Astrocyte of the spinal cord (primary cell): ENCODE measurements around the gene HNMT.
A peak's percentile ranks its signal among the peaks of the same experiment; 100 is the strongest.

Experiments used
- DNase-seq: peaks from one replicate; pipeline ENCODE4 v3.0.0; 2011; ENCODE audit warnings: low read depth, low spot score
- H3K4me3 ChIP-seq: 2 replicates; pipeline ENCODE4 v1.5.1; 2011; ENCODE audit warnings: low read depth, mild to moderate bottlenecking, low read length, moderate library complexity
- CTCF ChIP-seq: IDR thresholded peaks from 2 replicates; pipeline ENCODE4 v1.5.1; 2012; ENCODE audit warnings: low read depth, mild to moderate bottlenecking, low read length, inconsistent platforms
- in situ Hi-C: cut with HindIII; loops from 2 replicates; pipeline ENCODE4 v1.10.0; 2017; ENCODE audit warnings: low sequenced_read_pairs

HNMT gene

GRCh38 chr2:138023976-138024375 is 59.7 kb downstream of the HNMT start:
- in situ Hi-C loops, result no loop called here
- no peak for TF ChIP-seq CTCF
- no peak for DNase-seq
- no peak overlapping the region for H3K4me3 ChIP-seq

GRCh38 chr2:138026111-138027020 is 62.1 kb downstream of the HNMT start:
- H3K4me3 ChIP-seq, result no peak overlapping the region
- in situ Hi-C loops, result no loop called here
- no peak for DNase-seq
- TF ChIP-seq CTCF, result no peak

DNA sequence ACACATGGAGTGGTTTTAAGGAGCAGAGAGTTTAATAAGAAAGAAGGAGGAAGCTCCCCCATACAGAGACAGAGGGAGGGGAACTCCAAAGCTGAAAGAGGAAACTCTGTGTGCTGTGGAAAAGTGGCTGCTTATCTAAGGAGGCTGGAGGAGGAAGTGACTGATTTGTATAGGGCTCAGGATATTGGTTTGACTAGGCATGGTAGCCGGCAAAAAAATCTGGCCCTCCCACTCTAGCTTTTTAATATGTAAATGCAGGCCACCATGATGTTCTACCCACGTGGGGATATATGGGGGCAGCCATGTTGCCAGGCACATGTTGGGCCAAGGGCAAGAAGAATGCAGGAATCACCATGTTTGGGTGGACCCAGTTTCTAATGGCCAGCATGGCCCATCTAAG is 64.3 kb downstream of the HNMT start:
- DNase-seq, result no peak
- no peak for TF ChIP-seq CTCF
- in situ Hi-C loops, result no loop called here
- H3K4me3 ChIP-seq, result no peak overlapping the region

GRCh38 chr2:138029276-138029675 is 65.0 kb downstream of the HNMT start:
- no peak for TF ChIP-seq CTCF
- DNase-seq, result peak; percentile 75
- no peak overlapping the region for H3K4me3 ChIP-seq
- in situ Hi-C loops, result no loop called here

GRCh38 chr2:138030459-138030858 is 66.2 kb downstream of the HNMT start:
- no peak overlapping the region for H3K4me3 ChIP-seq
- TF ChIP-seq CTCF, result no peak
- in situ Hi-C loops, result no loop called here
- DNase-seq, result peak; percentile 74

- TF ChIP-seq CTCF, result no peak
- no peak for DNase-seq
- in situ Hi-C loops, result no loop called here
- H3K4me3 ChIP-seq, result no peak overlapping the region
Observed at GRCh38 chr2:138032334-138032733, 68.1 kb downstream of the HNMT start.
